Occipital lobe (tissue), 2 donors: Measurements from ENCODE around the gene MRTO4. TPM values are rescaled to one million over a fixed set of nuclear protein-coding genes. Genes with fewer than 3 reads are reported as not detected.
"Not testable (repeated sequence)": the region's sequence is repeated elsewhere in the genome, so short reads cannot be mapped to it uniquely, and the experiment has no call there.

Experiments used
- DNase-seq: peaks from one replicate; lab custom pipeline; 2025; lab: John Stamatoyannopoulos, UW
- total RNA-seq: library from RNA; depleted of rRNA; stranded (reverse); fragments of >200 nt; gene quantifications from one replicate; pipeline ENCODE4 v1.2.3, GENCODE V29; 2014

MRTO4 gene
- total RNA-seq, 1 donor from 2014 or later: 26.0 TPM

DNA sequence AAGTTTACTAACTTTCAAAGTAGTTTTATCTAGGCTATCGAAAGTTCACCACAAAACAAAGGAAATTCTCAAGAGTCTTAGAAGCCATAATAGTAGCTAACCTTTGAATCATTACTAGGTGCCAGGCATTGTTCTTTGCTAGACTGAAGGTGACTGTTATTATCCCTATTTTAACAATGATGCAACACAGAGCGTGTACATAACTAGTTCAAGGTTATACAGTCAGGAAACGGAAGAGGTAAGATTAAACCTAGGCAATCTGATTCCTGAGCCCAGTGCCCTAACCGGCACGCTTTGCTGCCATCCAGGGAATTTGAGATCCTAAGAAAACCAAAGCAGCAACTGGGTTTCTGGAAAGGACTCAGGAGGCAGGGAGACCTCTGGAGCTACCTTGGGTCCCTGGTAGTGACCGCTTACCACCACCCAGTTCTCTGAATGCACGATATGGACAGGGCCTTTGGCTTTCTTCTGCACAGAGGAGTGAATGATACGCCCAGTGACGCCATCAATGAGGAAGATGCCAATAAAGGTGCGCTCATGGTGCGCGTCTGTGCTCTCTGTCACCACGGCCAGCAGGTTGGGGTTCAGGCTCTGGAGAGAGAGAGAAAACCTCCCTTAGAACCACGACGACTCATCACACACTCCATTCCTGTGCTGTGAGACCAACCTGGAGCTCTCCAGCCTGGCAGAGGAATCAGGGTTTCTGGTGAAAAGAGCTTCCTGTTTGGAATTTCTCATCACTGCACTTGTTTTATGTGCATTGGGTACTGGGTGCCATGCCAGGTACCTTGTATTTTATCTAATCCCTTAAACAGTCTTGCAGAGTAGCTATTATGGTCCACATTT is 28.4 kb upstream of the MRTO4 start:
- DNase-seq: no peak

DNA sequence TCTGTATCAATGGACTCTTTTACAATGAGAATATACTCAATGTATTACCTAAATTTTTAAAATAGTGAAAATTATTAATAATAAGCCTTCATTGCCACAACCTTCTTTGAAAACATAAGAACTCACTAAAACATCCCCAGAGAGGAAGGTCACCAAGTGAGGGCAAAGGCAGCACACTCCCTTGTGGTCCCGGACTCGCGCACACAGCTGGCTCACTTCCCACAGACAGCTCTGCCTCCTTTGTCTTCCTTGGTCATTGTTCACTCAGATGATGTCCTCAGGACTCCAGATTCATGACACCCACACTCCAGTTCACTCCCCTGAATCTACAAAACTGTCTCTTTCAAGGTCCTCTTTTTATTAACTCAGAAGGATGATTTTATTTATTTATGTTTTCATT is 22.4 kb upstream of the MRTO4 start:
- DNase-seq: no peak

DNA sequence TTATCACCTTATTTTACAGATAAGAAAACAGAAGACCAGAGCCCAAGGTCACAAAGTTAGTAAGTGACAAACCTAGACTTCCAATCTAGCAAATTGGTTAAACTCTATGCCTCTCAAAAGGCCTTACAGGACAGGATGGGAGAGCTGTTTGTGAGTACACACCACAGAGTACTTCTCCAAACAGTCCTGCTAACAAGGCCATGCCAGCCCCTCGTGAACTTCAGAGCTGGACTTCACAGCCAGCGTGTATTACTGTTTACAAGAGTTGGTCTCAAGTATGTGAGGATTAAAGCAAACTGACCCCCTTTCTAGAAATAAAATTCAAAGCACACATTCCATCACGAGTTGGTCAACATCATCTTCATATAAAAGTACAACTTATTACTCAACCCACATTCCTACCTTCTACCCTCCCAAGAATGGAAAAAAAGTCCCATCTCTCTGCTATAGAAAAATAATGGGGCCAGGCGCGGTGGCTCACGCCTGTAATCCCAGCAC is 21.7 kb upstream of the MRTO4 start:
- DNase-seq: no peak

DNA sequence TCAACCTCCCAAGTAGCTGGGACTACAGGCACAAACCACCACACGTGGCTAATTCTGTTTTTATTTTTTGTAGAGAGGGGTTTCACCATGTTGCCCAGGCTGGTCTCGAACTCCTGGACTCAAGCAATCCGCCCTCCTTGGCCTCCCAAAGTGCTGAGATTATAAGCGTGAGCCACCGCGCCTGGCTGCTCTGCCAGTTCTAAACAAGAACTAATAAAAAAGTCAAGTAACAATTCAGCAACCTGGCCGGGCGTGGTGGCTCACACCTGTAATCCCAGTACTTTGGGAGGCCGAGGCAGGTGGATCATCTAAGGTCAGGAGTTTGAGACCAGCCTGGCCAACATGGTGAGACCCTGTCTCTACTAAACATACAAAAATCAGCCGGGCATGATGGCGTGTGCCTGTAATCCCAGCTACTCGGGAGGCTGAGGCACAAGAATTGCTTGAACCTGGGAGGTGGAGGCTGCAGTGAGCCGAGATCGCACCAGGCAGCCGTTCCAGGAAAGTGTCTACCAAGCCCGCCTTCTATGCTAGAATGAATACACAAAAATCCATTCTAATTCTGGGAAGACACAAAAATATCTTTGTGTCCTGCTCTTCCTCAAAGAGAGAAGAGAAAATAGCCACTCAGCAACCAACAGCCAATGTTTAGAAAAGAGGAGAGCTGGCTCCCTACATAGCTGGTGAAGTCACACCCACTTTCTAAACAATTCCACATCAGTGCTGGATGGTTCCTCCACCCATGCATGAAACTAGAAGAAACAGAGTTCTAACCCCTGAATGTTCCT is 19.7 kb upstream of the MRTO4 start:
- not testable (repeated sequence) for DNase-seq

DNA sequence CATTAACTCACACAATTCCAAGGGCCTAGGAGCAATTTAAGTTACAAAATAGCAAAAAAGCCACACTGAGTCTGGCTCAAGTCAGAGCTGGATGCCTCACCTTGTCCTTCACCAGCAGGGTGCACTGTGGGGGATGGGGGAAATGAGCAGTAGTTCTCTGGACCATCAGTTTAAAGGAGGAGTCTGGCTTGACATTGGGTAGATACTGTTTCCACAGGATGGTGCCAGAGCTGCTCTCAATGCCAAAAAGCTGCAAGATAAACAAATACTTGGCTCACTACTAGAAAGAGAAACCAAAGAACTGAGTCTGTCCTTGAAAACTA is 19.1 kb upstream of the MRTO4 start:
- DNase-seq: no peak

DNA sequence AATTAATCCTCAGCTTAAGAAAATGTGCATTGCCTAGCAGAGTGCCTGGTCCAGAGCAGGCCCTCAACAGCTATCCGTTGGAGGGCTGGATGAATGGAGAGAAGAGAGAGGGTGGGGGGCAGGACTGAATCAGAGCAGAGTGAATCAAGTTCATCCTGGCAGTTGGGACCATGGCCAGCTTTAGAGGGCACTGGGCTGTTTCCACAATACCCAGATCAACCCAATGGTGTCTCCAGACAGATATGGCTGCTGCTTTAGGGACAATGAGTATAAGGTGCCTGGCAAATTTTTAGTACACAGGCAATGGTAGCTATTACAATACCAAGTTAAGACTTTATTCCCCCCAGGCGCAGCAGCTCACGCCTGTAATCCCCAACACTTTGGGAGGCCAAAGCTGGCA is 17.4 kb upstream of the MRTO4 start:
- DNase-seq: no peak

DNA sequence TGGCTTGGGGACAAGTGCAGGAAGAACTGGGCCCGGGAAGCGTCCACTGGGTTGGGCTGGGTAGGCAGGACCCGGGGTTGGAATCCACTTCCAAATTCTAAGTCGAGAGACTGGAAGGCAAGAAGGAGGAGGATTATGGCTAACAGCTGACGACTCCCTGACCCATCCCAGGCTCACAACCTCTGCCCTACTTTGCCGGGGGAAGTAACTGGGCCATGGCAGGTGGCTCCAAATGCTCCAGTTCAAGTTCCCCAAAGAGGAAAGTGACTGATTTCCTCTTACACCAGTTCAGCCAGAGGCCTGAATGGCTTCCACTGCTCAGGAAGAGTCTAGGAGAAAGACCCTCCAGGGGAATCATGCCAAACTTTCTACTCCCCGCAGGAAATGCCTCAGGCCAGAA is 11.7 kb upstream of the MRTO4 start:
- DNase-seq: no peak

DNA sequence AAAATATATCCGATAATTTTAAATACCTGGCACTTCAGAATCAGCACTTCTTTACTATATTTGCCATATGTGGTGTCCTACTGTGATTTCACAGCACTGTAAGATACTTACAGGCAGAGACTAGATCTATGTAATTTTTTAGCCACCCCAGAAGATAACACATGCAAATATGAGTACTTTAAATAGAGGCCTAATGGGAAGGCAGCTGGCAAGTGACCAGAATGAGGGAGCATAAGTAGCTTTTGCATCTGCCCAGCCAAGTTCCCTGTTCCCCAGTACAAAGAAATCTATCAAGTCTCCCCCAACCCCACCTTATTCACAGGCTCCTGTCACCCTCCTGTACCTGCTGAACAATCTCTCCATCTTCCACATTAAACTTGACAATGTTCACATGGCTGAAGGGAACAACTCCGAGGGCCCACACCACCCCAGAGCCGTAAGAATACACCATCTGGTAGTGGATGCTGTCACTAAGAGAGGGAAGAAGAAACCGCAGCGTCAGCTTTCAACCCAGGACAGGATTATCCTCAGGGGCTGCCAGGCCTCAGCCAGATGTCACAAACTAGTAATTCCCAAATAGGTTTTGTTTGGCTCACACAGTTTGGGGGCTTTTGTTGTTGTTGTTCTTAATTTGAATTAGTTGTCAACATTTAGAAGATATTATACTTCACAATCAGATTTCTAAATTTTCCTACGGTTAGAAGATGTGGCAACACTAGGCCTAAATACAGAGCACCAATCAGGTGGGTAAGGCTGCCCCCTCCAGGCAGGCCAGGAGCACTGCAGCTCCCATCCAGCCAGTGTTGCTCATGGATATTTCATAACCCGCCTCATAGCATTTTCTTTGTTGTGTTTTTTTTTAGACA is 10.7 kb upstream of the MRTO4 start:
- peak; percentile 37 for DNase-seq

DNA sequence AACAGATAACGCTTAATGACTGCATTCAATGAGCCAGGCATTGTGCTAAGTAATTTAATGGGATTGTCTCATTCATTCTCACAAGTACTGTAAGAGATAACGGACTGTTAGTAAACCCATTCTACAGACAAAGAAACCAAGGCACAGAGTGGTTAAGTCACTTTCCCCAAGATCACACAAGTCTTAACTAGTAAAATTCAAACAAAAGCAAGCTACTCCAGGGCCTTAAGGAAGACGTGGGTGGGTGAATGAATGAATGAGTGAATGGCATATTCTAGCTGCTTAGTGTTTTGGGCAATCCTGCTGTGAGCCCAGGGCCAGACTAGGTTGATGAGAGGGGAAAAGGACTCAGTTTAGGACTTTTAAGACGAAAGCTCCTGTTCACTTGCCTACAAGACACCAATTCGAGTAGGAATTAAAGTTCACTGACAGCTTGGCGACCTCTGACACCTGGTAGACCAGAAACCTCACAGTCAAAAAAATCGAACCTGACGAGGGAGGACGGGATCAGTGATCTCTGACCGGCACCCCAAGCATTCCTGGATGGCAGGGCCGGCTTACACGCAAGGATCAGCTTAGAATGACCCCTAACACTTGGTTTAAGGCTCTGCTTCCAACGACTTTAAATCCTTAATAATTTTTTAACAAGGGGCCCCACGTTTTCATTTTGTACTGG is 838 bp upstream of the MRTO4 start:
- no peak for DNase-seq

DNA sequence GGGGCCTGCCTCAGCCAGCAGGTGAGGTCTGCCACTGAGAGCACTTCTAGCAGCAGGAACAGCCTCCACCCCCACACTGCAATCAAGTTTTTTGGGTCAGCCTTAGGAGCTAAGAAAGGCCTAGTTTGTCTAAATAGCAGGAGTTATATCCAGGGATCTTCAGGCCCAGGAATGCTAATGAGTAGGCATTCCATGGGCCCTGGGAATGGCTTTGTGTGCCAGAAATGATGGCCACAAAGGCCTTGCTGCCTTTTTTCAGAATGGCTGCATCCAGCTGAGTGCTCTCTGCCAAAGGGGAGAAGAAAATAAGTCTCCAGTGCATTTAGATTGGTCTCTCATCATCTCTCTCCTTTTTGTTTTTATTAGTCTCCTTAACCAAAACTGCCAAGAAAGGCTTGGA is 2.8 kb downstream of the MRTO4 start:
- no peak for DNase-seq

DNA sequence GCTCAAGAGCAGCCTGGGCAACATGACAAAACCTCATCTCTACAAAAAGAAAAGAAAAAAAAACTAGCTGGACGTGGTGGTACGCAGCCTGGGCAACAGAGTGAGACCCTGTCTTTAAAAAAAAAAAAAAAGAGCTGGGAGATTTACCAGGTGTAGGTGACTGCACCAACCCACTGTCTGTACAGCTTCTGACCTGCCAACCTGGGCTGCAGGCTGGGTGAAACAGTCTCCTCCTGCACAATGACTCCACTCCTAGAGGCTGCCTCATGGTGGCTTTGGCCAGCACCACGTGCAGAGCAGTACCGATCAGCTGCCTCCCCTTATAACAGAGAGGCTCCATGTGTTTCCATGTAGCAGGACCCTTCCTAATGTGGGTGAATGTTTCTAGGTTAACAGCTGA is 3.7 kb downstream of the MRTO4 start:
- no peak for DNase-seq

DNA sequence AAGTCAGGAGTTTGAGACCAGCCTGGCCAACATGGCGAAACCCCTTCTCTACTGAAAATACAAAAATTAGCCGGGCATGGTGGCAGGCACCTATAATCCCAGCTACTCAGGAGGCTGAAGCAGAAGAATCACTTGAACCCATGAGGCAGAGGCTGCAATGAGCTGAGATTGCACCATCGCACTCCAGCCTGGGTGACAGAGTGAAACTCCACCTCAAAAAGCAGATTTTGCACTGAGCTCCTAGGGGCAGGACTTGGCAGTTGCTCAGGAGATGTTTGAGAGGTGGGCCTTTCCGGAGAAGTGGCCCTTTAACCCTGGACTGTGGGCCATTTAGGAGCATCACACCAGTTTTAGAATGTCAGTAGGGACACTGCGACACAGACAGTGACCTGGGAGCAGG is 4.7 kb downstream of the MRTO4 start:
- DNase-seq: not testable (repeated sequence)

DNA sequence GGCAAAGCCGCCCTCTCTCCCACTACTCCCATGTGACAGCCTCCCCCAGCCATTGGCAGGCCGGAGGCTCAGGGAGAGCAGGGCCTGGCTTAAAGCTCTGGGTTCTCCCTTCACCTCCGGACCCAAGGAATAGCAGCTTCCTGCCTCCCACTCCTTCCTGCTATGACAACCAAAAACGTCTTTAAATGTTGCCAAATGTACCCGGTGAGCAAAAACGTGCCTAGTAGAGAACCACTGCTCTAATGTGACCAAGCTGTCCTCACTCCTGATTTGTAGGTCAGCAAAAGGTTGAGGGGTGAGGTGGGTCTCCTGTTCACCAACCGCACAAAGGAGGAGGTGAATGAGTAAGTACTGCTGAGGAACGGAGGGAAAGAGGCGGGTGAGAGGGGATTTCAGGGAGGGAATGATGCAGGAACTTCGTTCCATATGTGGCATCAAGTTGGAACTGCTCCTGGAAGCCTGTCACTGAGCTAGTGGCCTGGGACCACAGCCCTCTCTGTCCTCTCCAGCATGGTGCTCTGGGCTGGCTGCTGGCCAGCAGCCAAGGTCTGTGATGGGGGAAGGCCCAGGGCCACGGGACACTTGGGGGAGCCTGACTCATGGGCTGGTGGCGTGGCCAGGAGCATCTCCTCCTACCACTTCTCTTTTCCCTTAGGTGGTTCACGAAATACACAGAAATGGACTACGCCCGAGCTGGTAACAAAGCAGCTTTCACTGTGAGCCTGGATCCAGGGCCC is 5.7 kb downstream of the MRTO4 start:
- no peak for DNase-seq

DNA sequence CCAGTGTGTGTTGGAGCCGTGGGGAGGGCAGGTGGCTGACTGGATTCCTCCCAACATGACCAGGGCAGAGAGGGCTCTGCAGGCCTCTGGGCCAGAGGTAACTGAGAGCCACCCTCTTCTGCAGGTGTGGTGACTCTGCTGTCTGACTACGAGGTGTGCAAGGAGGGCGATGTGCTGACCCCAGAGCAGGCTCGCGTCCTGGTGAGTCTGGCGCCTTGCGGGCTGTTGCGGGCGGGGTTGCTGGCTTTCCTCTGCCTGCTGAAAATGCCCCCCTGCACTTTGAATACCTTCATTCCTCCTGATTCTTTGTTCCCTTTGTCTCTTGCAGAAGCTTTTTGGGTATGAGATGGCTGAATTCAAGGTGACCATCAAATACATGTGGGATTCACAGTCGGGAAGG is 6.7 kb downstream of the MRTO4 start:
- DNase-seq: no peak

DNA sequence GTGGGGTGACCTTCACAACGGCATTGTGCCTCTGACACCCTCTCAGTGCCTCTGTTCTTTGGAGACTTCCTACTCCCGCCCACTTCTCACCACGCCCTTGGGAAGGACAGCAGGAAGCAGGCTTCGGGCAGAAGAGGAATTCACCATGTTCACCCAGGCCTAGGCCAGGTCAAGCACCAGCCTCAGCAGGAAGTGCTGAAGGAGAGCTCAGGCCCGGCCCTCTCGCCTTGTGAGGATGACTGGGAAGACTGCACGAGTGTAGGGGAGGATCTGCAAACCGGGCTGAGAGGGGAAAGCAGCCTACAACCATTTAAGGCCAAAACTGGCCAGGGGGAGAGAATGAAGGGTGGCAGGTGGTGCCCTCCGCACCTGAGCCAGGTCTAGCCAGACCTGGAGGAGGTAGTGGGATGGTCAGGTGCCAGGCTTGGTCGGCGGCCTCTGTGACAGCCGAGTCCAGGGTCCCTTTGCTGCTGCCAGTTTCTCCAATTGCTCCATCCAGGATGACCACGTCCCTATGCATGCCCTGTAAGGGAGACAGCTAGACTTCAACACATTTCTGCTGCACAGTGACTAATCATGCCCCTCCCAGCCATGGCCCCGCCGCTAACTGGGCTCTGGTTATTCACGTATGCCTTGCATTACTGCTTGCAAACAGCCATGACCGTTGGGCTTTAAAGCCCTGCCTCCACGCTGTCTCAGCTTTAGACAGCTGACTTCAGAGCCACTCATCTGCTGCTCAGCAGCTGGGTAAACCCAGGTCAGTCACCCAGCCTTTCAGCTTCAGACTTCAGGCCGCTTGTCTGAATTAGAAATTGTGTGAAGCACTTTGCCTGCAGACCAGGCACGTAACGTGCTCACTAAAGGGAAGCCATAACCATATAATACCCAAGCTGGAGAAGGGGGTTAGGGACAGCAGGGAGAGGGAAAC is 8.9 kb downstream of the MRTO4 start:
- no peak for DNase-seq

DNA sequence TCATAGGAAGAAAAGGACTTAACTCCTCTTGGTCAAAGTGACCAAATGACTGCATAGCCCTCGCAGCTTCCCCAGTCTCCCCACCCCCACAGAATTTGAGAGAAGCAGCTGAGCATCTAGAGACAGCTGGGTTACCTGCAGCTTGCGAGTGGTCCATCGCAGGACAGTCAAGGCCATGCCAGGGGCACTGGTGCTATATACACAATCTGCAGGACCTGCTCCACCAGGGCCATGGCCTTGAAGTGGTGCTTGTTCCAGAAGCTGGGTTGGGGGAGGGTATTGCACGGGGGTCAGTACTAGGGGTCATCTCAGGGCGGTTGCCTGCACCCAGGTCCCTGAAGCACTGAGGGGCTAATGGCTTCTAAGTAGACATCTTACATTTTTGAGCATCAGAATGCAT is 10.4 kb downstream of the MRTO4 start:
- DNase-seq: no peak

DNA sequence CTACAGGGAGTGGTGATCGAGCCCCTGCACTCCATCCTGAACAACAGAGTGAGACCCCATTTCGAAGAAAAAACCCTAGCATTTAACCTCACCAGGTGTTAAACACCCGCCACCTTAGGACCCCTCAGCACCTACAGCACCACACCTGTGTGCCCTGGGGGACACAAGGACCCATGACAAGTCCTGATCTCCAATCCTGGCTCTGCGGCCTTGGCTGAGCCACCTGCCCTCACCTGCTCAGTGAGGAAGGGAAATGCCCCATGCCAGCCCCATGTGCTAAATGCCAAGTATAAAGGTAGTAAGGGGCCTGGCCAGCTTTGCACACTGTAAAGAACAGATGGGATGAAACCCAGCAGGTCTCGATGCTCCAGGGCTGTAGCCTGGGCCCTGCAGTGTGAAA is 11.1 kb downstream of the MRTO4 start:
- DNase-seq: no peak

DNA sequence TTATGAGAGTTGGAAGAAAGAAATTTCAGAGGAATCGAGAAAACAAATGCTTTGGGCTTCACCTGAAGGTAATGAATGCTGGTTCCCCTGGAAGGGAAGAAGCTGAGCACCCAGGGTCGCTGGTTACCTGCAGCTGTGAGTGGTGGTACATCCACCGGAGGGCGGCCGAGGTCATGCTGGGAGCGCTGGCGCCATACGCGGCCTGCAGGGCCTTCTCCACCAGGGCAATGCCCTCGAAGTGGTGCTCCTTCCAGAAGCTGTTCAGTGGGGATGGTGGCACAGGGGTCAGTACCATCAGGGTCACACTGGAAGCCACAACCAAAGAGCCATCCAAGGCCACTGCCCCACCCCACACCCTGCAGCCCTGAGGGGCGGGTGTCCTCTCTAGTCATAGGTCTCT is 16.8 kb downstream of the MRTO4 start:
- no peak for DNase-seq
